GM21723 (cell line): ENCODE results near the gene HEXA.

Experiments used
- ATAC-seq: cut with Tn5 transposase; IDR thresholded peaks from one replicate; pipeline ENCODE4 v1.9.1; 2021; ENCODE audit warnings: mild to moderate bottlenecking, moderate library complexity; ENCODE audit not compliant: unreplicated experiment

The HEXA gene

GRCh38 chr15:72377331-72377730, 1.5 kb upstream of the HEXA start:
- ATAC-seq = no peak

- peak; percentile 47 for ATAC-seq
Measured at GRCh38 chr15:72375501-72375845, 341 bp downstream of the HEXA start.

- ATAC-seq = no peak
Measured at GRCh38 chr15:72372361-72372760, 3.5 kb downstream of the HEXA start.

GRCh38 chr15:72369964-72370363, 5.8 kb downstream of the HEXA start:
- ATAC-seq = no peak

GRCh38 chr15:72368899-72369298, 6.9 kb downstream of the HEXA start:
- ATAC-seq = no peak

- no peak for ATAC-seq
Measured at GRCh38 chr15:72368325-72368724, 7.5 kb downstream of the HEXA start.

GRCh38 chr15:72365844-72366243, 10.0 kb downstream of the HEXA start:
- ATAC-seq = peak; percentile 78

- no peak for ATAC-seq
Measured at GRCh38 chr15:72361176-72361575, 14.6 kb downstream of the HEXA start.

GRCh38 chr15:72358650-72359171, 17.1 kb downstream of the HEXA start:
- ATAC-seq = no peak

- no peak for ATAC-seq
Measured at GRCh38 chr15:72358121-72358520, 17.7 kb downstream of the HEXA start.

- ATAC-seq = no peak
Measured at GRCh38 chr15:72354496-72354895, 21.3 kb downstream of the HEXA start.

GRCh38 chr15:72353266-72353665, 22.5 kb downstream of the HEXA start:
- no peak for ATAC-seq

- no peak for ATAC-seq
Measured at GRCh38 chr15:72345806-72346205, 30.0 kb downstream of the HEXA start.

- ATAC-seq = no peak
Measured at GRCh38 chr15:72345280-72345679, 30.5 kb downstream of the HEXA start.

- ATAC-seq = no peak
Measured at GRCh38 chr15:72344602-72345001, 31.2 kb downstream of the HEXA start.

- no peak for ATAC-seq
Measured at GRCh38 chr15:72342385-72342784, 33.4 kb downstream of the HEXA start.

- ATAC-seq = no peak
Measured at GRCh38 chr15:72341361-72341760, 34.5 kb downstream of the HEXA start.

- no peak for ATAC-seq
Measured at GRCh38 chr15:72340366-72340765, 35.4 kb downstream of the HEXA start.

GRCh38 chr15:72339777-72340177, 36.0 kb downstream of the HEXA start:
- ATAC-seq = no peak

GRCh38 chr15:72338617-72339321, 37.0 kb downstream of the HEXA start:
- ATAC-seq = no peak

- ATAC-seq = no peak
Measured at GRCh38 chr15:72338148-72338547, 37.7 kb downstream of the HEXA start.

- ATAC-seq = no peak
Measured at GRCh38 chr15:72334842-72335241, 41.0 kb downstream of the HEXA start.

- no peak for ATAC-seq
Measured at GRCh38 chr15:72331021-72331420, 44.8 kb downstream of the HEXA start.
